GM12872 (cell line): ENCODE measurements around the gene DCBLD1.

Source experiments
- CTCF ChIP-seq: IDR thresholded peaks from 3 replicates; pipeline ENCODE4 v1.5.1; 2011; ENCODE audit warnings: low read depth, mild to moderate bottlenecking, low read length, moderate library complexity; ENCODE audit not compliant: insufficient read depth

DCBLD1 gene

DNA sequence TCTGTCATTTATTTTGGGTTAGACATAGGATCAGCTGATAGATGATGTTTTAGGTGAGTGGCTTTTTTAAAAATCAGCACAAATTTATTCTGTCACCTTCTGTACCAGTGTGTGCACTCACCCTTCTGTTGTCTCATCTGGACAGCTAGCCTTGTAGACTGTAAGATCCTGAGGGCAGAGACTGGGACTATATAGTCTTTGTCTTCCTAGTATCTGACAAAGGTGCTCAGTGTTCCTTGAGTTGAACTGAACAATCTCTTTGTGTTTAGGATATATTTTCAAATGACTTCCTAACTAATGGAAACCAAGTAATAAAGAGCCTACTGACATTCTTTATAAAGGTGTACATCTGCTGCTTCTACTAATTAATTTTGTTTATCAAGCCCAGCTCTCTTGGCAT is 3.0 kb downstream of the DCBLD1 start:
- TF ChIP-seq CTCF: no peak

GRCh38 chr6:117487821-117488220 is 5.3 kb downstream of the DCBLD1 start:
- TF ChIP-seq CTCF: no peak

- no peak for TF ChIP-seq CTCF
Measured at GRCh38 chr6:117489003-117489402, 6.5 kb downstream of the DCBLD1 start.

- no peak for TF ChIP-seq CTCF
Measured at GRCh38 chr6:117491916-117492315, 9.4 kb downstream of the DCBLD1 start.

GRCh38 chr6:117493470-117493869 is 11.0 kb downstream of the DCBLD1 start:
- no peak for TF ChIP-seq CTCF

DNA sequence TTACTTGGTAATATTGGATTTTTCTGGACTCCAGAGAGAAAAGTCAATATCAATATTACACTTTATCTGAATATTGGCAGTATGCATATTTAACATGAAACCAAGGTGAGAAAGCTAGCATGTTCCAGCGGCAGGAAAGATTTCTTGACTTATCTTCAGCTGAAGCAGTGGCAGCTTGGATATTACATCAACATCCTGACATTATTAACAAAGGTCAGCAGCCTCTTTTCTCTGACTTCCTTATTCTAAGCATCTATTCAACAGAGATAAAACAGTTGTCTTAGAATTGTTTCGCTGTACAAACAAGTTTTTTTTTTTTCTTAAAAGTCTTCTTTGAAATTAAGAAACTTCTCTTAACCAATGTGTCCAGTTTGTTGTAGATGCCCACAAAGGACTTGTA is 11.8 kb downstream of the DCBLD1 start:
- no peak for TF ChIP-seq CTCF

DNA sequence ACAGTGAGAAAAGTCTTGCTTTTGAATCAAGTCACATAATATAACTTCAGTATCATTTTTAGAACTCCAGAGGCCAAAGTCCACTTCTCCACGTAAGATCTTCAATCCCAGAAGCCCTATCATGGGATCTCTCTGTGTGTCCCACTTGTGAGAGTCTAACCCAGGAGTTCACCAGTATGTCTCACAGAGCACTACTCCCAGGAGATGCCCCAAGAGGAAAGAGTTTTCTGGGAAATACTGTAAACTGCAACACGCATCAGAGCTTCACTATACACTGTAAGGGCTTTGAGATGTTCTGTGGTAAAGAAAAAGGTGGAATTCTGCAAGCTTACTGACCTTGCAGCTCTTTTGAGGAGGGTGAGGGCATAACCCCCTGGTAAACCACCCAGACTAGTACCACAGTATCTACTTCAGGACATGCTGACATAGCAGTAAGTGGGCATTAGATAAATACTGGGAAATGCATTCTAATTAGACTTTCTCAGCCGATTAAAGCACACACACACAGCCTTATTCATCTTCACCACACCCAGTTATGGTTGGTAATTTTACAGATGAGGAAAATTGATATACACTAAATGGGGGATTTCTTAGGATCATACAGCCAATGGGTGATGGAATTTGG is 12.3 kb downstream of the DCBLD1 start:
- TF ChIP-seq CTCF: no peak
